Brain microvascular endothelial cell (primary cell): ENCODE measurements around the gene ZNF638.

Experiments
- DNase-seq: peaks from one replicate; pipeline ENCODE4 v3.0.0-alpha.2; 2020
- H3K27ac ChIP-seq: fragments of 250-450 bp; sonication (Bioruptor Pico); 2 replicates; pipeline ENCODE4 v1.5.1; 2020; ENCODE audit warnings: mild to moderate bottlenecking, moderate library complexity
- H3K27me3 ChIP-seq: fragments of 250-450 bp; sonication (Bioruptor Pico); replicated peaks from 2 replicates; pipeline ENCODE4 v1.5.1; 2020; ENCODE audit warnings: mild to moderate bottlenecking
- H3K36me3 ChIP-seq: fragments of 250-450 bp; sonication (Bioruptor Pico); replicated peaks from 2 replicates; pipeline ENCODE4 v1.5.1; 2020; ENCODE audit warnings: mild to moderate bottlenecking
- H3K4me3 ChIP-seq: 2 replicates; pipeline ENCODE4 v1.5.1; 2011; ENCODE audit warnings: low read depth, mild to moderate bottlenecking, control low read depth, low read length, moderate library complexity
- in situ Hi-C: cut with HindIII; loops from 2 replicates; pipeline ENCODE4 v1.10.0; 2017; ENCODE audit warnings: low sequenced_read_pairs, low pct_ligation_motif_present
- TF ChIP-seq, protein P1 (sequence below): IDR thresholded peaks from 2 replicates; pipeline ENCODE4 v1.5.1; 2011; ENCODE audit warnings: low read depth, mild to moderate bottlenecking, moderate library complexity, low read length, control low read depth, inconsistent platforms; ENCODE audit errors: missing control alignments

Gene ZNF638

DNA sequence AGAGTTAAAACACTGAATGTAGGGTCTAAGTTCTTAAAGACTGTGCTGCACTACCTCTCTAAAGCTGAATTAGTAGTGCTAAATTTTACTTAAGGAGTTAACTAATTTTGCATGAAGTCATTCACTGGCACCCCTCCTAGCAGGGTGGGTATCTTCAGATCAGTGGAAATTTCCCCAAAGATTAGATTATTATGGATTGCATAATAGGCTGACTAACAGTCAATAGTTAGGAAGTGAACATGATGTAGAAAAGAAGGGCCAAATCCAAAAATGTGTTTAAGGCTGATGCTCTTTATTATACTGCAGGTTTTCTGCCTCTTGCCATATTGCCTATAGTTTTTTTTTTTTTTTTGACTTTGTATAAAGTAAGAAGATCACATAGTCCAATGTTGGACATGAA, 5.2 kb downstream of the ZNF638 start:
- Histone ChIP-seq H3K27ac (no peak overlapping the region), H3K4me3 (no peak overlapping the region), H3K27me3 (no peaks in the 10 kb centered on the region), H3K36me3 (no peaks in the 10 kb centered on the region)
- DNase-seq: no peak
- TF ChIP-seq, protein P1, sequence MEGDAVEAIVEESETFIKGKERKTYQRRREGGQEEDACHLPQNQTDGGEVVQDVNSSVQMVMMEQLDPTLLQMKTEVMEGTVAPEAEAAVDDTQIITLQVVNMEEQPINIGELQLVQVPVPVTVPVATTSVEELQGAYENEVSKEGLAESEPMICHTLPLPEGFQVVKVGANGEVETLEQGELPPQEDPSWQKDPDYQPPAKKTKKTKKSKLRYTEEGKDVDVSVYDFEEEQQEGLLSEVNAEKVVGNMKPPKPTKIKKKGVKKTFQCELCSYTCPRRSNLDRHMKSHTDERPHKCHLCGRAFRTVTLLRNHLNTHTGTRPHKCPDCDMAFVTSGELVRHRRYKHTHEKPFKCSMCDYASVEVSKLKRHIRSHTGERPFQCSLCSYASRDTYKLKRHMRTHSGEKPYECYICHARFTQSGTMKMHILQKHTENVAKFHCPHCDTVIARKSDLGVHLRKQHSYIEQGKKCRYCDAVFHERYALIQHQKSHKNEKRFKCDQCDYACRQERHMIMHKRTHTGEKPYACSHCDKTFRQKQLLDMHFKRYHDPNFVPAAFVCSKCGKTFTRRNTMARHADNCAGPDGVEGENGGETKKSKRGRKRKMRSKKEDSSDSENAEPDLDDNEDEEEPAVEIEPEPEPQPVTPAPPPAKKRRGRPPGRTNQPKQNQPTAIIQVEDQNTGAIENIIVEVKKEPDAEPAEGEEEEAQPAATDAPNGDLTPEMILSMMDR: no peak
- in situ Hi-C loops: no loop called here

DNA sequence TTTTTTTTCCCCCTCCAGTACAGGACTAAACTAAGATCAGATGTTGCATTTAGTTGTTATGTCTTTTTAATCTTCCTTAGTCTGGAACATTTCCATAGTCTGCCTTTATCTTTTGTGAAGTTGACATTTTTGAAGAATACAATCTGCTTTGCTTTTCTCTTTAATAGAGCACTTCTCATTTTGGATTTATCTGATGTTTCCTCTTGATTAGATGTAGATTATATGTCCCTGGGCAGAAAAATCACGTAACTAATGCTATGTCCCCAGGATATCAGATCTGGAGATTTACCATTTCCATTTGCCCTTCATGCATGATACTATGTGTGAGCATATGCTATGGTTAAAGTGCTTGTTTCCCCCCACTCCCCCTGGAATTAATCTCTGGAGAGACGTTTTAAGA, 6.2 kb downstream of the ZNF638 start:
- no peak for DNase-seq
- in situ Hi-C loops: no loop called here
- Histone ChIP-seq H3K27me3 (no peaks in the 10 kb centered on the region), H3K4me3 (no peak overlapping the region), H3K27ac (no peak overlapping the region), H3K36me3 (no peaks in the 10 kb centered on the region)
- TF ChIP-seq, protein P1: no peak

DNA sequence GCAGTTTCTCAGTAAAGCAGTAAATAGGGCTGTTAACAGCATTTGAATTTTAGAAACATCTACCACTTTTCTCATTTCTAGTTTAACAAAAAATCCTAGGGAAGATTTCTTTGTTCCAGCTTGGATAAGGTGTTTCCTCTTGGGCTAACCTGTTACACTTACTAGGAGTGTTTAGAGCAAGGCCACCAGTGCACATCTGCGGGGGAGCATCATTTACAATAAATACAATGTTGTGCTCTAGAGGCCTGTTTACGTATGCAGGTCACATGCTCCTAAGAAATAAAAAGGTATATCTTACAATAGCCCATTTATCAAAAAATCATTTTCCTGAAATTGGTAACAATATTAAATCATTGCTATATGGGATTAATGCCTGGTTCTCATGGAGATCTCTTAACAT, 8.1 kb downstream of the ZNF638 start:
- in situ Hi-C loops: no loop called here

DNA sequence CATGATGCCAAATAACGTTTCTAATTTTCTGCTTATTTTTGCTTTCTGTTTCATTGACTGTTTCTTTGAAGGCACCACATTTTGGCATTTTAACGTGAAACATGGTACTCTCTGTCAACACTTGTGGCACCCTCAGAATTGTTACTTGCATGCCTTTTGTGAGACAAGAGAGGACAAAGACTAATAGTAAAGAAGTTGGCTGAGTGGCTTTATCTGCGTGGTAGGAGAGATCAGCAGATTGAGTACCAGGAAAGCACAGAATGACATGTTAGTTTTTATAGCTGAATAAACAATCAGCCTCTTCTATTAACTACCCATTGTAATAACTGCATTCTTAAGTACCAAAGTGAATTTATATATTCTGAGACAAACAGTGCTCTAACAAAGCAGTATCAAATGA, 8.6 kb downstream of the ZNF638 start:
- DNase-seq: no peak
- H3K4me3 ChIP-seq: no peak overlapping the region
- no peak overlapping the region for H3K27ac ChIP-seq
- in situ Hi-C loops: no loop called here
- H3K36me3 ChIP-seq: no peaks in the 10 kb centered on the region
- TF ChIP-seq, protein P1: no peak
- no peaks in the 10 kb centered on the region for H3K27me3 ChIP-seq

More for the DNA sequence above, 8.1 kb downstream of the ZNF638 start:
- no peaks in the 10 kb centered on the region for H3K27me3 ChIP-seq
- DNase-seq: no peak
- TF ChIP-seq, protein P1: no peak
- no peak overlapping the region for H3K27ac ChIP-seq
- no peaks in the 10 kb centered on the region for H3K36me3 ChIP-seq
- H3K4me3 ChIP-seq: no peak overlapping the region

DNA sequence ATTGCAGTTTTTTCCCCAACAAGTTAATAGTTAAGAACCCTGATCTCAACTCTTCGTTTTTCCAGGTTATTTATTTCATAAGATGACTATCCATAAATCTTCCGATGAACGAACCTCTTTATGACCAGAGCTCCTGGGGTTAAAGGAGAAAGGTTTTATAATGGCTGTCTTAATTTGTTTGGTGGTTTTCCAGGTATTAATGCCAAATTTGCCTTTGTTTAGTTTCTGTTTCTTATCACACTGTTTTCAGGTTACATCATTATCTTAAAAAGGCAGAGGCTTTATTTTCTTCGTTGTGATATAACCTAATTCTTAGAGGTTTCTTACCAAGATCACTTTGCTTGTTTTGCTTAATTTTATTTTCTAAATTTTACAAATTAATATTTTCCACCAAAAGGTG, 10.1 kb downstream of the ZNF638 start:
- in situ Hi-C loops: no loop called here
- DNase-seq: no peak
- TF ChIP-seq, protein P1: no peak

DNA sequence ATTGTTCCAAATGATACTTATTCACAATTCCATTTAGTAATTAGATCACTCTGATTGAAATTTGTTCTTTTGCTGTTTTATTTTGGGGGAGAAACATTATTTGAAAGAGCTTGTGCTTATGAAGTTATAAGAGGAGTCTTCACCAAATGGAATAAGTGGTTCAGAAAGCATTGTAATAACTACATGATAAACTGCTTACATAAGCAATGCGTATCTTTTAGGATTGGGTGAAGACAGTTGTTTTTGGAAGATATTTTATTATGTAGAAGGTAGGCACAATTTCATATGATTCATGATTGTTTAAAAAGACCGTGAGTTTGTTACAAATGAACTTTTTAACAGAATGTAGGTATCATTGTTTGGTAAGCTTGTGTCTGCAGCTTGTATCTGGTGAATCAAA, 14.5 kb downstream of the ZNF638 start:
- in situ Hi-C loops: no loop called here
- TF ChIP-seq, protein P1: no peak
- H3K27me3 ChIP-seq: no peaks in the 10 kb centered on the region
- H3K27ac ChIP-seq: no peak overlapping the region
- no peak overlapping the region for H3K4me3 ChIP-seq
- DNase-seq: no peak
- H3K36me3 ChIP-seq: peaks cover 16% of the 10 kb centered on the region

More for the DNA sequence above, 10.1 kb downstream of the ZNF638 start:
- H3K36me3 ChIP-seq: no peaks in the 10 kb centered on the region
- no peak overlapping the region for H3K4me3 ChIP-seq
- no peaks in the 10 kb centered on the region for H3K27me3 ChIP-seq
- H3K27ac ChIP-seq: no peak overlapping the region
